GM18517 (cell line): ENCODE measurements around the gene ATG12.
"Not testable (repeated sequence)": the region's sequence is repeated elsewhere in the genome, so short reads cannot be mapped to it uniquely, and the experiment has no call there.

Source experiments
- ATAC-seq: cut with Tn5 transposase; IDR thresholded peaks from one replicate; pipeline ENCODE4 v1.9.1; 2021; ENCODE audit warnings: mild to moderate bottlenecking, moderate library complexity; ENCODE audit not compliant: unreplicated experiment

ATG12 gene

GRCh38 chr5:115809946-115810345 is 31.4 kb downstream of the ATG12 start:
- no peak for ATAC-seq

GRCh38 chr5:115808066-115808465 is 33.3 kb downstream of the ATG12 start:
- not testable (repeated sequence) for ATAC-seq

- ATAC-seq = no peak
Measured at GRCh38 chr5:115807654-115808052, 33.7 kb downstream of the ATG12 start.

DNA sequence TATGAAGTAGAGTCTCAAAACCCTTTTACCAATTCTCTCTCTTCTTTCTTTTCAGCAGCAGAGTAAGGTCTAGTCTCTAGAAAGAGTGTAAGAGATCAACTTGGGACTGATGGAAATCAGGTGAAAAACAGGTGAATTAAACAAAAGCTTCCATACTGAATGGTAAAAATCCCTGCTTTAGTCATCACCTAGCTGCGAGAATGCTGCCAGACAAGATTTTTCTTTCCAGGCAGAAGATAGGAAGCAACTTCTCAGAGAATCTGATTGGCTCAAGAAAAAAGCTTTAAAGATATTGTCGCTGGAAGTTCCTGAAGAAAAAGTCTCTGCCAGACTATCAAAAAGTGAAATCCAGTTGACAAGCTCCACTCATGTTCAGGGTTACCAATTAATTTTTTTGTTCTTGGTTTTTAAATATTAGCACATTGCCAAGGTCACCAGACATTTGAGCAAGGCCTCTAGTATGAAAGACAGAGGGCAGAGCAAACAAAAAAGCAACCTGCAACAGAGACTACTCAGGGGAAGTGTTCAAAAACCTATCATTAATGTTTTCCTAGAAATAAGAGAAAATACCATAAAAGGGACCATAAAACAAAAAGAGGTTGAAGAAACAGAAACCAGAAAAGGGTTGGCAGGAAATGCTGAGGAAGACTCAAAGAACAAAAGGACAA is 34.2 kb downstream of the ATG12 start:
- no peak for ATAC-seq

DNA sequence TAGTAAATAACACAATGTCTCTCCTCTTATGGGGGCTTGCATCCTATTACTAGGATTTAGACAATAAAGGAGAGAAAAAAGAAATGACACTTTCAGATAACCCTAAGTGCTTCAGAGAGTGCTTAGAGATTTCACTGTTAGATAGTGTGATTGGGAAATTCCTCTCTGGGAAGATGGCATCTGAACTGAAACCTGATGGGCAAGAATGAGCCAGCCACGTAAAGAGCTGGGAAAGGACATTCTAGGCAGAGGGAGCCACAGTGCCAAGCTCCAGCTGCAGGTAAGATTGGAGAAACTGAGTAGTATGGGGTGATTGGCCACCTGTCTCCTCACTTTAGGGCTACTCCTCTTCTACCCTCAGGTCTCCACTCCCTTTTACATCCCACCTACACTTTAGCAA is 39.4 kb downstream of the ATG12 start:
- no peak for ATAC-seq

DNA sequence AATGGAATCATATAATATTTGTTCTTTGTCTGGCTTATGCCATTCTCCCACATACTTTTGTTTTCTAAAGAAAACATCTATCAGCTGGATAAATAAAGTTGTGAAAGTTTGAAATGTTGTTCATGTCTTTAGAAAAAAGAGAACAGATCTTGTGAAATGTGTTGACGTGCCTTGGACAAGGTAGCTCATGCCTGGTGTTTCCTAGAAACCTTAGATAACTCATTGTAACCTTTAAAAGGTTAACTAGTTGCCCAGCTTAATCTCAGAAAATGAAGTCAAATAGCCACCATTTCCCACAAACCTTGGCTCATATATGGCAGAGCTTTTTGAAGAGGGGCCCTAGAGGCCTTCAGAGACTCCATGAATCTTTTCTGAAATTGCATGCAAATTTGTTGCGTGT is 40.2 kb downstream of the ATG12 start:
- no peak for ATAC-seq

GRCh38 chr5:115800108-115800507 is 41.3 kb downstream of the ATG12 start:
- ATAC-seq = no peak

DNA sequence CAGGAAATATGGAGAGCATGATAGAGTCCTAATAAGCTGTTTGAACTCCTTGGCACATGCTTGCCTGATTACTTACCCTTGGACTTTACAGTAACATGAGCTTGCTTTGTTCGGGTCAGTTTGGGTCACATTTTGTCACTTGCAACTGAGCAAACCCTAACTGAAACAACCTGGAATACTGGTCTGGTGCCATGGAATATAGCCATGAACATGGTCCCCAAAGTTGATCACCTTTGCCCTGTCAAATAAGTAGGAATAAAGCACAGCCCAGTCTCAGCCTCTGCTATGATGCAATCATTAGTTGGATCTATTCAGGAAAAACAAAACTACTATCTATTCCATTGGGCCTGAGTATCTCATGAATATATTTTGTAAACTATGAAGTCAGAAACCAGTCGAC is 43.1 kb downstream of the ATG12 start:
- ATAC-seq = no peak

DNA sequence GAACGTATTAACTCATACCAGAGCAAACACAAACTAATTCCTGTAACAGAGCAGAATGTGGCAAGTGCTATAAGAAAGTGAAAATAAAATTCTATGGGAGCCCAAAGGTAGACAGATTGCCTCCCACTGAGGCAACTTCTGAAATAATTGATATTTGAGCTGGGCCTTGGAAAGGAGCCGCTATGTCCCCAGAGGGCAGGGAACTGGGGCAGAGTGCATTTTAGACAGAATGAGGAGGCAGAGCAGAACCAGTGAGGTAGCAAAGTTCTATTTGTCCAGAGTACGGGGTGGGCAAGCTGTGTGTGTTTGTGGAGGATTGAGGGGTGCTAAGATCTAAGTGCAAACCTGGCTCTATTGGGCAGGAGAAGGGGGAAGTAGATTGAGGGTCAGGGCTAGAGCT is 44.7 kb downstream of the ATG12 start:
- ATAC-seq = no peak

DNA sequence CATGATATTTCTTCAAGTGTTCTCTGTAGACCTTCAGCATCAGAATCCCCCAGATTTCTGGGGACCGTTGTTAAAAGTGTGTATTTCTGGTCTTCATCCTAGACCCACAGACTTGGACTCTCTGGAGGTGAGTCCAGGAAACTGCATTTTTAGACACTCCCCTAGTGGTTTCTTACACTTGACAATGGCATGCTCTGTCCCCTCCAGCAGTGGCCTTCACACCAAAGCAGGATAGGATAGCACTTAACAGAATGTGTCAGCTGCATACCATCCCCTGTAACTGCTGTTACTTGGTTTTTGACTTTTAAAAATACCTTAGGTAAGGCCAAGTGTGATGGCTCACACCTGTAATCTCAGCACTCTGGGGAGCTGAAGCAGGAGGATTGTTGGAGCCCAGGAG is 45.7 kb downstream of the ATG12 start:
- no peak for ATAC-seq

DNA sequence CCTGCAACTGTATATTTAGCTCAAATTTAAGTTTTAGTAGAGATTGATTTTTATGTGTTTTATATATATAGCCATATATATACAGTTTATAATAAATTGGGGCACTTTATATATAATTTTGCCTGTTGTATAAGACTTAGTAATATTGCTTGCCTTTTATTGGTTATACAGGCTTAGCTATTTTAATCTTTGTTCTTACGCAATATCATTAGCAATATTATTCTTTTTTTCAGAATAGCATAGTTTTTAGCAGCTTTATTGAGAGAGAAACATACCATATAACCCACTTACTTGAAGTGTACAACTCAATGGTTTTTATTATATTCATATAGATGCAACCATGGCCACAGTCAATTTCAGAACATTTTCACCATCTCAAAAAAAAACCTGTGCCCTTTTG is 52.9 kb downstream of the ATG12 start:
- no peak for ATAC-seq

DNA sequence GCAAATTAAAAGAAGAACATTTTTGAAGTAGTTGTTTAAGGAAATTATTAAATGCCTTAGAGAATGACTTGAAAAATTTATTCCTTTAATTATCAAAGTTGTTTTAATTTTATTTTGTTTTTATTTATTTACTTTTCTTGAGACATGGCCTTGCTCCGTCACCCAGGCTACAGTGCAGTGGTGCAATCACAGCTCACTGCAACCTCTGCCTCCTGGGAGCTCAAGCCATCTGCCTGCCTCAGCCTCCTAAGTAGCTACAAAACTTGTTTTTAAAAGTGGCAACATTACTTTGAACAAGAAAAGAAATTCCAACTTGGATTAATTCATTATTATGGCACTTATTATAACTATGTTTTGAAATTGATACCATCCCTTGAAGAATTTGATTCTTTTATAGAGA is 53.9 kb downstream of the ATG12 start:
- no peak for ATAC-seq

DNA sequence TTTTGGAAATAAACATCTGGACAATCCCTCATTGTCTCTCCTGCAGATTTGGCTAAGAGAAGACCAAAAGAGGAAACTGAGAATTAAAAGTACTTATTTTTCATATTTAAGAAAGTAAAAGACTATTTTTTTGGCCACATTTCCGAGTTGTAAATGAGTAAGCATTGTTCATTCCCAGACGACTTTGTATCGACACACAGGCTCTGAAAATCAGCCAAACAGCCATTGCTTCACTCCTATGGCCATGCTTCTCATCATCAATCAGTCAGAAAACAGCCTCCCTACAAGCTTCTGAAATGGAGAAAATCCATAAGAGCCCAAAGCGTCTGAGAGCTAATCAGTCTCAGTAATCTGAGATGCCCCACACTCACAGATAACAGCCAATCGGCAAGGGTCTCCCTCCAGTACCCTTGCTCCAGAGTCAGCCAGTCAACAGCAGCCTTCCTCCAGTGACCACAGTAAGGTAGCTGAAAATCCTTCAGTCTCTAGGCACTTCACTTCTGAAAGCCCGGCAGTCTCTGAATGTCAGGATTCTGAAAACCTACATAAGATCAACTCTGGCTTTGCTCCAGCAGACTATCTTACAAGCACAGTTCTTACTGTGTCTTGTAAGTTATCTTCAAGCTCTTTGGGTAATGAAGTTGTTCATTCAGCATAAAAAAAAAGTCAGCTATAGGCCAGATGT is 55.8 kb downstream of the ATG12 start:
- ATAC-seq = no peak

DNA sequence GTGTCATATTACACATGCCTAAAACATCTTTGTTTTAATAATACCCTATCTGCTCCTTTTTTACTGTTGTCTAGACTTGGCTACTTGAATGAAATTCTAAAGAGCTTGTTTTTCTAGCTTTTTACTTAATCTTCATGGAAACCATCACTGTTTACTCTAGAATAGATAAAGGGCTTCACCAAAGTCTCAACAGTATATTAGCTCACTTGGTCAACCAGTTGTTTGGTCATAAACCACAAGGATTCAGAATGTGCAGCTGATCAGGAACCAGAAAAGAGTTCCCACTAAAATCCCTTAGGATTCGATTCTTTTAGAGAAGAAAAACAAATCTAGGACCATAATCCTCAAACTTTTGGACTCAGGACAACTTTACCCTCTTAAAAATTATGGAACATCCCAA is 62.9 kb downstream of the ATG12 start:
- ATAC-seq = no peak
